Kidney (tissue), 14 donors: ENCODE results near the gene MGAT4D. TPM values are rescaled to one million over a fixed set of nuclear protein-coding genes. Genes with fewer than 3 reads are reported as not detected.

ENCODE experiments used
- DNase-seq, 5 donors: peaks; one replicate each; pipeline ENCODE4 v3.0.0-alpha.2; 2013 to 2020
- FAIRE-seq: peaks from 2 replicates; lab custom pipeline; 2012; peaks lifted over from hg19 to GRCh38; lab: Jason Lieb, UNC
- H3K27ac ChIP-seq, 2 donors: one replicate each; pipeline ENCODE4 v1.7.0; 2013; ENCODE audit warnings: low read depth in 2 of 2, low read length in 2 of 2, inconsistent platforms in 1 of 2
- H3K27me3 ChIP-seq: one replicate; pipeline ENCODE4 v1.7.1; 2013; ENCODE audit warnings: low read length, inconsistent platforms; ENCODE audit not compliant: control insufficient read depth, insufficient read depth
- H3K36me3 ChIP-seq, 3 donors: one replicate each; pipeline versions ENCODE4 v1.7.0 to v1.7.1; 2013; ENCODE audit warnings: low read length in 3 of 3, control low read depth in 1 of 3, inconsistent platforms in 1 of 3; ENCODE audit not compliant: insufficient read depth in 3 of 3, control insufficient read depth in 2 of 3
- H3K4me1 ChIP-seq, 3 donors: one replicate each; pipeline versions ENCODE4 v1.7.0 to v1.7.1; 2013; ENCODE audit warnings: low read length in 3 of 3, inconsistent platforms in 1 of 3, low read depth in 1 of 3; ENCODE audit not compliant: control insufficient read depth in 2 of 3, insufficient read depth in 2 of 3
- H3K4me3 ChIP-seq, 3 donors: one replicate each; pipeline versions ENCODE4 v1.7.0 to v1.8.1; 2013; ENCODE audit warnings: low read length in 3 of 3, control low read depth in 1 of 3, inconsistent platforms in 1 of 3
- H3K9ac ChIP-seq, 3 donors: one replicate each; pipeline versions ENCODE4 v1.7.0 to v1.7.1; 2013; ENCODE audit warnings: low read length in 3 of 3, control low read depth in 1 of 3, inconsistent platforms in 1 of 3
- H3K9me3 ChIP-seq, 3 donors: one replicate each; pipeline versions ENCODE4 v1.7.0 to v1.7.1; 2013; ENCODE audit warnings: low read length in 3 of 3, control low read depth in 1 of 3, inconsistent platforms in 1 of 3; ENCODE audit not compliant: control insufficient read depth in 2 of 3, insufficient read depth in 1 of 3
- intact Hi-C: fragments of 100-400 bp; cut with DNase I; formaldehyde crosslinking; loops from one replicate; pipeline ENCODE4 v1.11.1; 2022
- polyA plus RNA-seq: library from polyadenylated mRNA; stranded (reverse); fragments of 350-450 nt; fragmentation: Illumina TruSeq; extraction: RNeasy Lipid Tissue Mini Kit (QIAGEN cat#74804); gene quantifications from one replicate; pipeline ENCODE4 v1.2.3, GENCODE V29; 2014; ENCODE audit warnings: low read depth, low replicate concordance; ENCODE audit not compliant: insufficient read depth
- total RNA-seq: library from RNA; stranded (reverse); fragmentation: NEBNext Ultra II Directional; extraction: Animal tissue kit (Norgen Biotek cat#: 25700); gene quantifications from one replicate; pipeline ENCODE4 v1.2.1, GENCODE V29; 2021
- TF ChIP-seq, protein P1 (sequence below): IDR thresholded peaks from 3 replicates; pipeline ENCODE4 v1.5.1; 2012; ENCODE audit warnings: mild to moderate bottlenecking, moderate library complexity, borderline replicate concordance; ENCODE audit not compliant: insufficient read depth; ENCODE audit errors: extremely low read depth
- donor health status: control.
- donor health status: control.
- donor health status: control.
- donor health status: control.
- donor health status: control.
- donor health status: DM: yes; HTN: yes; CAD: no.
- donor health status: Normal renal cell carcinoma (clear cell type).

The MGAT4D gene
- total and polyA plus RNA-seq, 2 donors from 2014 or later: not detected

- Histone ChIP-seq H3K27me3 (no peaks in the 10 kb centered on the region), H3K27ac (no peak overlapping the region), H3K36me3 (no peaks in the 10 kb centered on the region), H3K4me1 (no peaks in the 10 kb centered on the region), H3K9me3 (peaks cover 0 to 3% (median 0%) of the 10 kb centered on the region in 3 donors), H3K4me3 (no peak overlapping the region), H3K9ac (no peak overlapping the region)
- FAIRE-seq (no peak), DNase-seq (no peak)
- TF ChIP-seq, protein P1, sequence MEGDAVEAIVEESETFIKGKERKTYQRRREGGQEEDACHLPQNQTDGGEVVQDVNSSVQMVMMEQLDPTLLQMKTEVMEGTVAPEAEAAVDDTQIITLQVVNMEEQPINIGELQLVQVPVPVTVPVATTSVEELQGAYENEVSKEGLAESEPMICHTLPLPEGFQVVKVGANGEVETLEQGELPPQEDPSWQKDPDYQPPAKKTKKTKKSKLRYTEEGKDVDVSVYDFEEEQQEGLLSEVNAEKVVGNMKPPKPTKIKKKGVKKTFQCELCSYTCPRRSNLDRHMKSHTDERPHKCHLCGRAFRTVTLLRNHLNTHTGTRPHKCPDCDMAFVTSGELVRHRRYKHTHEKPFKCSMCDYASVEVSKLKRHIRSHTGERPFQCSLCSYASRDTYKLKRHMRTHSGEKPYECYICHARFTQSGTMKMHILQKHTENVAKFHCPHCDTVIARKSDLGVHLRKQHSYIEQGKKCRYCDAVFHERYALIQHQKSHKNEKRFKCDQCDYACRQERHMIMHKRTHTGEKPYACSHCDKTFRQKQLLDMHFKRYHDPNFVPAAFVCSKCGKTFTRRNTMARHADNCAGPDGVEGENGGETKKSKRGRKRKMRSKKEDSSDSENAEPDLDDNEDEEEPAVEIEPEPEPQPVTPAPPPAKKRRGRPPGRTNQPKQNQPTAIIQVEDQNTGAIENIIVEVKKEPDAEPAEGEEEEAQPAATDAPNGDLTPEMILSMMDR: no peak
- intact Hi-C loops: no loop called here
Measured at GRCh38 chr4:140483445-140483844, 14.6 kb downstream of the MGAT4D start.

GRCh38 chr4:140472156-140472555 lies 25.9 kb downstream of the MGAT4D start:
- Histone ChIP-seq H3K4me1 (no peaks in the 10 kb centered on the region), H3K4me3 (no peak overlapping the region), H3K27ac (no peak overlapping the region), H3K9me3 (no peaks in the 10 kb centered on the region), H3K9ac (no peak overlapping the region), H3K27me3 (no peaks in the 10 kb centered on the region), H3K36me3 (no peaks in the 10 kb centered on the region)
- intact Hi-C loops: no loop called here
- TF ChIP-seq, protein P1: no peak
- DNase-seq (no peak), FAIRE-seq (no peak)

- H3K27me3 ChIP-seq: no peaks in the 10 kb centered on the region
- H3K27ac ChIP-seq: no peak overlapping the region
- H3K9me3 ChIP-seq: no peaks in the 10 kb centered on the region
- H3K4me3 ChIP-seq: no peak overlapping the region
- no peak overlapping the region for H3K9ac ChIP-seq
- intact Hi-C loops: no loop called here
- no peaks in the 10 kb centered on the region for H3K36me3 ChIP-seq
- DNase-seq (peak; percentile 45 to 81 (median 63)), FAIRE-seq (no peak)
- TF ChIP-seq, protein P1: no peak
- H3K4me1 ChIP-seq: no peaks in the 10 kb centered on the region
Measured at GRCh38 chr4:140469791-140470733, 28.0 kb downstream of the MGAT4D start.
